ENCODE measurements around the gene SLC39A9. TPM values are rescaled to one million over a fixed set of nuclear protein-coding genes. Genes with fewer than 3 reads are reported as not detected.

Gene SLC39A9
- total and polyA plus RNA-seq, 2 donors (not counting 1 experiment from before 2014, with no cell fraction given), result 18.4 to 59.1 TPM

DNA sequence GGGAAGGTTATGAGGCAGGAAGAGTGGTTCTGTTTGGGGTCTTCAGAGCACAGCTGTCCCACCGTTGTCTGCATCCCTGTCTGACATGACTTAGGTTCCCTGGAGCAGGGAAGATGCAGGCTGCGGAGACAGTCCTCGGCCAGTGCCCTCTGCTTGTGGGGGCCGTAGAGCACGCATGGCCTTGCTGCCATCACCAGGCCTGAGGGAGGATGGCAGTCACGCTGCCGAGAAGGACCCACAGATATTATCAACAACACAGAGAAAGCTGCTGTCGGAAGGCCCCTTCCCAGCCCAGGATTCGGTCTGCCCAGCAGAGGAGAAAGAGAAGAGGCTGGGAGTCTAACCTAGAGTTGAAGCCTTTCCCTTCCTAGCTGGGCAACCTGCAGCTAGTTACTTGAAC lies 35.4 kb upstream of the SLC39A9 start:
- Mint-ChIP-seq H3K27ac (no peak overlapping the region), H3K4me1 (peaks cover 21% of the 10 kb centered on the region), H3K9me3 (ENCODE audit: insufficient read depth) (no peaks in the 10 kb centered on the region), H3K27me3 (no peaks in the 10 kb centered on the region), H3K4me3 (no peak overlapping the region)
- ATAC-seq (ENCODE audit: low read depth) (no peak), DNase-seq (no peak)
- no peak overlapping the region for H3K9ac ChIP-seq (ENCODE audit: low read length)
- no peaks in the 10 kb centered on the region for H3K36me3 ChIP-seq (replicated peaks in 1 of 2; ENCODE audit: control extremely low read depth in 1 of 2, control insufficient read depth in 1 of 2, extremely low read depth in 1 of 2, insufficient read depth in 2 of 2, low read length in 1 of 2)
- peaks cover 0 to 5% (median 1%) of the 10 kb centered on the region in 4 experiments for H3K27me3 ChIP-seq (replicated peaks in 1 of 4; ENCODE audit: control extremely low read depth in 1 of 4, control insufficient read depth in 3 of 4, insufficient read depth in 4 of 4, low read length in 3 of 4)
- no peak overlapping the region for H3K4me3 ChIP-seq (ENCODE audit: control extremely low read depth in 1 of 5, extremely low read depth in 1 of 5, insufficient read depth in 1 of 5, low read depth in 2 of 5, low read length in 4 of 5)
- CTCF ChIA-PET, result interaction anchor here (1.2 kb wide), 1 partner anchor 120 kb away, joined by 3 read pairs; no protein-coding TSS in a partner anchor
- no peak overlapping the region for H3K27ac ChIP-seq (ENCODE audit: low read length in 2 of 2)
- H3K4me1 ChIP-seq (ENCODE audit: control insufficient read depth in 2 of 2, insufficient read depth in 2 of 2, low read length in 2 of 2), result peaks cover 10% of the 10 kb centered on the region in 2 donors
- 85% methylated on average over 5 of the region's 9 CpGs for WGBS (ENCODE audit: insufficient coverage)
- no peak for TF ChIP-seq EZH2 (IDR thresholded peaks at IDR 0.05; ENCODE audit: borderline replicate concordance, insufficient read depth, low read depth, low read length, poor library complexity, severe bottlenecking)
- TF ChIP-seq, protein P1, sequence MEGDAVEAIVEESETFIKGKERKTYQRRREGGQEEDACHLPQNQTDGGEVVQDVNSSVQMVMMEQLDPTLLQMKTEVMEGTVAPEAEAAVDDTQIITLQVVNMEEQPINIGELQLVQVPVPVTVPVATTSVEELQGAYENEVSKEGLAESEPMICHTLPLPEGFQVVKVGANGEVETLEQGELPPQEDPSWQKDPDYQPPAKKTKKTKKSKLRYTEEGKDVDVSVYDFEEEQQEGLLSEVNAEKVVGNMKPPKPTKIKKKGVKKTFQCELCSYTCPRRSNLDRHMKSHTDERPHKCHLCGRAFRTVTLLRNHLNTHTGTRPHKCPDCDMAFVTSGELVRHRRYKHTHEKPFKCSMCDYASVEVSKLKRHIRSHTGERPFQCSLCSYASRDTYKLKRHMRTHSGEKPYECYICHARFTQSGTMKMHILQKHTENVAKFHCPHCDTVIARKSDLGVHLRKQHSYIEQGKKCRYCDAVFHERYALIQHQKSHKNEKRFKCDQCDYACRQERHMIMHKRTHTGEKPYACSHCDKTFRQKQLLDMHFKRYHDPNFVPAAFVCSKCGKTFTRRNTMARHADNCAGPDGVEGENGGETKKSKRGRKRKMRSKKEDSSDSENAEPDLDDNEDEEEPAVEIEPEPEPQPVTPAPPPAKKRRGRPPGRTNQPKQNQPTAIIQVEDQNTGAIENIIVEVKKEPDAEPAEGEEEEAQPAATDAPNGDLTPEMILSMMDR (IDR thresholded peaks at IDR 0.05), result no peak
- intact Hi-C loops (cut with micrococcal nuclease), result no loop called here
- H4K20me1 ChIP-seq (ENCODE audit: control insufficient read depth, insufficient read depth, low read length, poor library complexity, severe bottlenecking), result no peaks in the 10 kb centered on the region
- no peak overlapping the region for H2AFZ ChIP-seq (ENCODE audit: insufficient read depth, low read depth, low read length, poor library complexity, severe bottlenecking)
- H3K79me2 ChIP-seq (ENCODE audit: control insufficient read depth, insufficient read depth, low read length), result no peaks in the 10 kb centered on the region
- H3K4me2 ChIP-seq (replicated peaks; ENCODE audit: low read depth, low read length, poor library complexity, severe bottlenecking), result no peak overlapping the region
- POLR2A ChIA-PET, result no interaction called here
- no peaks in the 10 kb centered on the region for H3K9me3 ChIP-seq (ENCODE audit: control extremely low read depth in 1 of 3, control insufficient read depth in 2 of 3, insufficient read depth in 1 of 3, low read length in 2 of 3)

DNA sequence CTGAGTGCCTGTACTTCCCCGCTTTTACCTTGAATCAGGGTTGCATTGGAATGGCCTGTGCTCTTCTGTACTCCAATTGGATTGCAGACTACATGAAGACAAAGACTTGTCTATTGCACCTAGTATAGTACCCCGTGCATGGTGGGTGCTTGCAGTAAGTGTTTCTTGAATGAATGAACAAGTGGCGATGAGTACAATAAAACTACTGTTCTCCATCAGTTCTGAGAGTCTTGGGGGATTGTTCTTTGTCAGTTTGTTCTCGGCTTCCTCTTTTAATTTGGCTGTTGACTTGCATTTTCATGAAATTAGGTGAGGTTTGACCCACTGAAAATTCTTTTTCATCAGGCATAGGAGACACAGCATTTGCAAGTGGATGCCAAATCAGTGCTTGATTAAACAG lies 34.5 kb upstream of the SLC39A9 start:
- peaks cover 14% of the 10 kb centered on the region for H3K4me1 Mint-ChIP-seq
- H3K4me3 ChIP-seq (ENCODE audit: control extremely low read depth in 1 of 5, extremely low read depth in 1 of 5, insufficient read depth in 1 of 5, low read depth in 2 of 5, low read length in 4 of 5), result no peak overlapping the region
- no peaks in the 10 kb centered on the region for H4K20me1 ChIP-seq (ENCODE audit: control insufficient read depth, insufficient read depth, low read length, poor library complexity, severe bottlenecking)
- intact Hi-C loops (cut with micrococcal nuclease), result no loop called here
- H3K79me2 ChIP-seq (ENCODE audit: control insufficient read depth, insufficient read depth, low read length), result no peaks in the 10 kb centered on the region
- H3K4me2 ChIP-seq (replicated peaks; ENCODE audit: low read depth, low read length, poor library complexity, severe bottlenecking), result no peak overlapping the region
- H3K9ac ChIP-seq (ENCODE audit: low read length), result no peak overlapping the region
- WGBS (ENCODE audit: insufficient coverage), result 81% methylated on average over 3 of the region's 4 CpGs
- peaks cover 10% of the 10 kb centered on the region in 2 donors for H3K4me1 ChIP-seq (ENCODE audit: control insufficient read depth in 2 of 2, insufficient read depth in 2 of 2, low read length in 2 of 2)
- H3K27ac Mint-ChIP-seq, result no peak overlapping the region
- H3K36me3 ChIP-seq (replicated peaks in 1 of 2; ENCODE audit: control extremely low read depth in 1 of 2, control insufficient read depth in 1 of 2, extremely low read depth in 1 of 2, insufficient read depth in 2 of 2, low read length in 1 of 2), result no peaks in the 10 kb centered on the region
- POLR2A ChIA-PET, result no interaction called here
- DNase-seq (no peak), ATAC-seq (ENCODE audit: low read depth) (no peak)
- no peaks in the 10 kb centered on the region for H3K9me3 Mint-ChIP-seq (ENCODE audit: insufficient read depth)
- no peak overlapping the region for H2AFZ ChIP-seq (ENCODE audit: insufficient read depth, low read depth, low read length, poor library complexity, severe bottlenecking)
- no peak for TF ChIP-seq EZH2 (IDR thresholded peaks at IDR 0.05; ENCODE audit: borderline replicate concordance, insufficient read depth, low read depth, low read length, poor library complexity, severe bottlenecking)
- TF ChIP-seq, protein P1 (IDR thresholded peaks at IDR 0.05), result no peak
- no peak overlapping the region for H3K27ac ChIP-seq (ENCODE audit: low read length in 2 of 2)
- CTCF ChIA-PET, result no interaction called here
- H3K4me3 Mint-ChIP-seq, result no peak overlapping the region
- peaks cover 0 to 5% (median 1%) of the 10 kb centered on the region in 4 experiments for H3K27me3 ChIP-seq (replicated peaks in 1 of 4; ENCODE audit: control extremely low read depth in 1 of 4, control insufficient read depth in 3 of 4, insufficient read depth in 4 of 4, low read length in 3 of 4)
- no peaks in the 10 kb centered on the region for H3K9me3 ChIP-seq (ENCODE audit: control extremely low read depth in 1 of 3, control insufficient read depth in 2 of 3, insufficient read depth in 1 of 3, low read length in 2 of 3)
- H3K27me3 Mint-ChIP-seq, result no peaks in the 10 kb centered on the region

All from B cell (primary cell).